PC-9 (cell line): ENCODE measurements around the gene SPRED2.

ENCODE experiments used
- CTCF ChIP-seq: fragments of 200-600 bp; sonication (generic); conservative IDR thresholded peaks from 2 replicates; pipeline ENCODE4 v1.6.1; 2017; ENCODE audit warnings: mixed run types, antibody characterized with exemption, mild to moderate bottlenecking, moderate library complexity
- EZH2 ChIP-seq: fragments of 200-600 bp; sonication (generic); IDR thresholded peaks from 2 replicates; pipeline ENCODE4 v1.8.0; 2017; ENCODE audit warnings: antibody characterized with exemption, low read depth

- TF ChIP-seq CTCF = no peak
- no peak for TF ChIP-seq EZH2
Measured at GRCh38 chr2:65456886-65457285, 24.5 kb upstream of the SPRED2 start.
